ENCODE data around the gene JARID2.

- TF ChIP-seq, protein P1, sequence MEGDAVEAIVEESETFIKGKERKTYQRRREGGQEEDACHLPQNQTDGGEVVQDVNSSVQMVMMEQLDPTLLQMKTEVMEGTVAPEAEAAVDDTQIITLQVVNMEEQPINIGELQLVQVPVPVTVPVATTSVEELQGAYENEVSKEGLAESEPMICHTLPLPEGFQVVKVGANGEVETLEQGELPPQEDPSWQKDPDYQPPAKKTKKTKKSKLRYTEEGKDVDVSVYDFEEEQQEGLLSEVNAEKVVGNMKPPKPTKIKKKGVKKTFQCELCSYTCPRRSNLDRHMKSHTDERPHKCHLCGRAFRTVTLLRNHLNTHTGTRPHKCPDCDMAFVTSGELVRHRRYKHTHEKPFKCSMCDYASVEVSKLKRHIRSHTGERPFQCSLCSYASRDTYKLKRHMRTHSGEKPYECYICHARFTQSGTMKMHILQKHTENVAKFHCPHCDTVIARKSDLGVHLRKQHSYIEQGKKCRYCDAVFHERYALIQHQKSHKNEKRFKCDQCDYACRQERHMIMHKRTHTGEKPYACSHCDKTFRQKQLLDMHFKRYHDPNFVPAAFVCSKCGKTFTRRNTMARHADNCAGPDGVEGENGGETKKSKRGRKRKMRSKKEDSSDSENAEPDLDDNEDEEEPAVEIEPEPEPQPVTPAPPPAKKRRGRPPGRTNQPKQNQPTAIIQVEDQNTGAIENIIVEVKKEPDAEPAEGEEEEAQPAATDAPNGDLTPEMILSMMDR (IDR thresholded peaks at IDR 0.05) = no peak
- TF ChIP-seq, protein P2, sequence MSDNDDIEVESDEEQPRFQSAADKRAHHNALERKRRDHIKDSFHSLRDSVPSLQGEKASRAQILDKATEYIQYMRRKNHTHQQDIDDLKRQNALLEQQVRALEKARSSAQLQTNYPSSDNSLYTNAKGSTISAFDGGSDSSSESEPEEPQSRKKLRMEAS (CRISPR knock-in tag; IDR thresholded peaks at IDR 0.05) = no peak
- TF ChIP-seq NR3C1 (CRISPR knock-in tag; conservative IDR thresholded peaks at IDR 0.05; ENCODE audit: low read depth) (no peak), FOXJ3 (CRISPR knock-in tag; IDR thresholded peaks at IDR 0.05; ENCODE audit: borderline replicate concordance) (no peak), TEAD4 (CRISPR knock-in tag; IDR thresholded peaks at IDR 0.05) (no peak), GABPB1 (CRISPR knock-in tag; IDR thresholded peaks at IDR 0.05) (no peak)
- TF ChIP-seq, protein P3, sequence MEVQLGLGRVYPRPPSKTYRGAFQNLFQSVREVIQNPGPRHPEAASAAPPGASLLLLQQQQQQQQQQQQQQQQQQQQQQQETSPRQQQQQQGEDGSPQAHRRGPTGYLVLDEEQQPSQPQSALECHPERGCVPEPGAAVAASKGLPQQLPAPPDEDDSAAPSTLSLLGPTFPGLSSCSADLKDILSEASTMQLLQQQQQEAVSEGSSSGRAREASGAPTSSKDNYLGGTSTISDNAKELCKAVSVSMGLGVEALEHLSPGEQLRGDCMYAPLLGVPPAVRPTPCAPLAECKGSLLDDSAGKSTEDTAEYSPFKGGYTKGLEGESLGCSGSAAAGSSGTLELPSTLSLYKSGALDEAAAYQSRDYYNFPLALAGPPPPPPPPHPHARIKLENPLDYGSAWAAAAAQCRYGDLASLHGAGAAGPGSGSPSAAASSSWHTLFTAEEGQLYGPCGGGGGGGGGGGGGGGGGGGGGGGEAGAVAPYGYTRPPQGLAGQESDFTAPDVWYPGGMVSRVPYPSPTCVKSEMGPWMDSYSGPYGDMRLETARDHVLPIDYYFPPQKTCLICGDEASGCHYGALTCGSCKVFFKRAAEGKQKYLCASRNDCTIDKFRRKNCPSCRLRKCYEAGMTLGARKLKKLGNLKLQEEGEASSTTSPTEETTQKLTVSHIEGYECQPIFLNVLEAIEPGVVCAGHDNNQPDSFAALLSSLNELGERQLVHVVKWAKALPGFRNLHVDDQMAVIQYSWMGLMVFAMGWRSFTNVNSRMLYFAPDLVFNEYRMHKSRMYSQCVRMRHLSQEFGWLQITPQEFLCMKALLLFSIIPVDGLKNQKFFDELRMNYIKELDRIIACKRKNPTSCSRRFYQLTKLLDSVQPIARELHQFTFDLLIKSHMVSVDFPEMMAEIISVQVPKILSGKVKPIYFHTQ (CRISPR knock-in tag; IDR thresholded peaks at IDR 0.05) = no peak
- TF ChIP-seq, protein P4, sequence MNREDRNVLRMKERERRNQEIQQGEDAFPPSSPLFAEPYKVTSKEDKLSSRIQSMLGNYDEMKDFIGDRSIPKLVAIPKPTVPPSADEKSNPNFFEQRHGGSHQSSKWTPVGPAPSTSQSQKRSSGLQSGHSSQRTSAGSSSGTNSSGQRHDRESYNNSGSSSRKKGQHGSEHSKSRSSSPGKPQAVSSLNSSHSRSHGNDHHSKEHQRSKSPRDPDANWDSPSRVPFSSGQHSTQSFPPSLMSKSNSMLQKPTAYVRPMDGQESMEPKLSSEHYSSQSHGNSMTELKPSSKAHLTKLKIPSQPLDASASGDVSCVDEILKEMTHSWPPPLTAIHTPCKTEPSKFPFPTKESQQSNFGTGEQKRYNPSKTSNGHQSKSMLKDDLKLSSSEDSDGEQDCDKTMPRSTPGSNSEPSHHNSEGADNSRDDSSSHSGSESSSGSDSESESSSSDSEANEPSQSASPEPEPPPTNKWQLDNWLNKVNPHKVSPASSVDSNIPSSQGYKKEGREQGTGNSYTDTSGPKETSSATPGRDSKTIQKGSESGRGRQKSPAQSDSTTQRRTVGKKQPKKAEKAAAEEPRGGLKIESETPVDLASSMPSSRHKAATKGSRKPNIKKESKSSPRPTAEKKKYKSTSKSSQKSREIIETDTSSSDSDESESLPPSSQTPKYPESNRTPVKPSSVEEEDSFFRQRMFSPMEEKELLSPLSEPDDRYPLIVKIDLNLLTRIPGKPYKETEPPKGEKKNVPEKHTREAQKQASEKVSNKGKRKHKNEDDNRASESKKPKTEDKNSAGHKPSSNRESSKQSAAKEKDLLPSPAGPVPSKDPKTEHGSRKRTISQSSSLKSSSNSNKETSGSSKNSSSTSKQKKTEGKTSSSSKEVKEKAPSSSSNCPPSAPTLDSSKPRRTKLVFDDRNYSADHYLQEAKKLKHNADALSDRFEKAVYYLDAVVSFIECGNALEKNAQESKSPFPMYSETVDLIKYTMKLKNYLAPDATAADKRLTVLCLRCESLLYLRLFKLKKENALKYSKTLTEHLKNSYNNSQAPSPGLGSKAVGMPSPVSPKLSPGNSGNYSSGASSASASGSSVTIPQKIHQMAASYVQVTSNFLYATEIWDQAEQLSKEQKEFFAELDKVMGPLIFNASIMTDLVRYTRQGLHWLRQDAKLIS (CRISPR knock-in tag; IDR thresholded peaks at IDR 0.05; ENCODE audit: borderline replicate concordance) = no peak
Observed at GRCh38 chr6:15392182-15392581, 146.3 kb downstream of the JARID2 start.

Measured in WTC11 (cell line).